Measurements from ENCODE around the gene PDLIM5. TPM values are rescaled to one million over a fixed set of nuclear protein-coding genes. Genes with fewer than 3 reads are reported as not detected.

PDLIM5 gene
- total RNA-seq, 1 donor from 2014 or later, result 71.0 TPM

- Mint-ChIP-seq H3K27me3 (ENCODE audit: low read depth) (no peaks in the 10 kb centered on the region), H3K9me3 (no peaks in the 10 kb centered on the region), H3K36me3 (ENCODE audit: low read depth) (no peaks in the 10 kb centered on the region), H3K4me1 (peaks cover 17% of the 10 kb centered on the region), H3K27ac (ENCODE audit: unreplicated experiment) (no peak overlapping the region), H3K4me3 (peak overlapping the region; percentile 52)
- no peak for TF ChIP-seq CTCF (conservative IDR thresholded peaks at IDR 0.05)
- no peak for DNase-seq (ENCODE audit: low read depth, low spot score)
Measured at GRCh38 chr4:94448815-94449375, 2.8 kb upstream of the PDLIM5 start.

- Mint-ChIP-seq H3K4me1 (peaks cover 36% of the 10 kb centered on the region), H3K4me3 (peak overlapping the region; percentile 90), H3K27me3 (ENCODE audit: low read depth) (no peaks in the 10 kb centered on the region), H3K9me3 (no peaks in the 10 kb centered on the region), H3K27ac (ENCODE audit: unreplicated experiment) (no peak overlapping the region), H3K36me3 (ENCODE audit: low read depth) (no peaks in the 10 kb centered on the region)
- no peak for DNase-seq (ENCODE audit: low read depth, low spot score)
- TF ChIP-seq CTCF (conservative IDR thresholded peaks at IDR 0.05), result no peak
Measured at GRCh38 chr4:94451051-94451694, 569 bp upstream of the PDLIM5 start.

GRCh38 chr4:94452476-94453371 is 982 bp downstream of the PDLIM5 start:
- no peaks in the 10 kb centered on the region for H3K36me3 Mint-ChIP-seq (ENCODE audit: low read depth)
- no peak for TF ChIP-seq CTCF (conservative IDR thresholded peaks at IDR 0.05)
- DNase-seq (ENCODE audit: low read depth, low spot score), result peak; percentile 40
- peaks cover 44% of the 10 kb centered on the region for H3K4me1 Mint-ChIP-seq
- no peaks in the 10 kb centered on the region for H3K9me3 Mint-ChIP-seq
- H3K27ac Mint-ChIP-seq (ENCODE audit: unreplicated experiment), result peak overlapping the region; percentile 48
- H3K4me3 Mint-ChIP-seq, result peak overlapping the region; percentile 94
- no peaks in the 10 kb centered on the region for H3K27me3 Mint-ChIP-seq (ENCODE audit: low read depth)

GRCh38 chr4:94453391-94453963 is 1.7 kb downstream of the PDLIM5 start:
- H3K4me3 Mint-ChIP-seq, result peak overlapping the region; percentile 94
- no peaks in the 10 kb centered on the region for H3K9me3 Mint-ChIP-seq
- H3K27me3 Mint-ChIP-seq (ENCODE audit: low read depth), result no peaks in the 10 kb centered on the region
- H3K27ac Mint-ChIP-seq (ENCODE audit: unreplicated experiment), result peak overlapping the region; percentile 1
- TF ChIP-seq CTCF (conservative IDR thresholded peaks at IDR 0.05), result no peak
- no peak for DNase-seq (ENCODE audit: low read depth, low spot score)
- H3K36me3 Mint-ChIP-seq (ENCODE audit: low read depth), result no peaks in the 10 kb centered on the region
- peaks cover 50% of the 10 kb centered on the region for H3K4me1 Mint-ChIP-seq

- Mint-ChIP-seq H3K9me3 (no peaks in the 10 kb centered on the region), H3K4me1 (peaks cover 59% of the 10 kb centered on the region), H3K36me3 (ENCODE audit: low read depth) (no peaks in the 10 kb centered on the region), H3K27me3 (ENCODE audit: low read depth) (no peaks in the 10 kb centered on the region), H3K27ac (ENCODE audit: unreplicated experiment) (peak overlapping the region; percentile 85), H3K4me3 (peak overlapping the region; percentile 77)
- no peak for TF ChIP-seq CTCF (conservative IDR thresholded peaks at IDR 0.05)
- no peak for DNase-seq (ENCODE audit: low read depth, low spot score)
Measured at GRCh38 chr4:94454405-94454804, 2.7 kb downstream of the PDLIM5 start.

Data from neural crest cell (in vitro differentiated cells).